DMS79 treated with DMSO at 0.1 percent for 48 hours (cell line): ENCODE measurements around the gene ABCC11.

ENCODE experiments used
- DNase-seq: peaks from one replicate; lab custom pipeline; 2025; lab: John Stamatoyannopoulos, UW

ABCC11 gene

DNA sequence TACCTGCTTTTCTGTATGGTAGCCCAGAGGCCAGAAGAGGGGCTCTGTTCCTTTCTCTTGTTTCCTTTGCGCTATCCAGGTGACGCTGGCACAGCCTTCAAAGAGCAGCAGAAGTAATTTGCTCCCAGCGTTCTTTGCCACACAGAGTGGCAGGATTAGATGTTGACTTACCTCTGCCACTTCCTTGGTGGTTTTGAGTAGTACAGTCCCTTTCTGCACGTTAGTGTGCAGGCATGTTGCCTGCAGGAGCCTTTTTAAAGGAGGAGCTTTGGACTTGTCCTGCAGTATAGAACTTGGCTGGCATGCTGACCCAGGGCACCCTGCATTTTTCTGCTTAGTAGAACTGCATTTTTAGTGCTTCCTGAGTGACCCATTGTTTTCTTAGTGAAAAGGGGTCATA, at the start of gene ABCC11:
ABCC11 (minus strand) TSS at position 229 of the 400 bp plus-strand sequence. CDS start 15,618 bp downstream, outside the sequence.
- DNase-seq, result no peak

- no peak for DNase-seq
Observed at GRCh38 chr16:48295488-48296281, 48.3 kb upstream of the ABCC11 start.

GRCh38 chr16:48294724-48295123, 47.4 kb upstream of the ABCC11 start:
- DNase-seq, result no peak

GRCh38 chr16:48292452-48292851, 45.1 kb upstream of the ABCC11 start:
- DNase-seq, result no peak

GRCh38 chr16:48291754-48292153, 44.4 kb upstream of the ABCC11 start:
- no peak for DNase-seq

DNA sequence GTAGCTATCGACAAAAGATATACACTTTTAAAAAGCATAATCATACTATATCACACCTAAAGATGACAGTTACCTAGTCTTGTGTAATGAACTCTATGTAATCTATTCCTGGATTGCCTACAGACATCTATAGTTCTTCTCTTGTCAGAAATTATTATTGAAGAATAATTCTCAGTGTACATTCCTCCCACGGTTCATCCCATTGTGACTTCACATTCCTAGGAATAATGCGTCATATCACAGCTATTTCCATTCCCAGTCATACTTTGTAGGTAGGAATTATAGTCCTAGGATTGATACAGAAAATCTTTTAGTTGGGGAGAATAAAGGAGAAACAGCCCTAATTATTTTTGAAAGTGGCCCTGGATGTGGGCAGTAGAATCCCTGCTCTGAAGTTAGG, 44.0 kb upstream of the ABCC11 start:
- DNase-seq, result no peak

DNA sequence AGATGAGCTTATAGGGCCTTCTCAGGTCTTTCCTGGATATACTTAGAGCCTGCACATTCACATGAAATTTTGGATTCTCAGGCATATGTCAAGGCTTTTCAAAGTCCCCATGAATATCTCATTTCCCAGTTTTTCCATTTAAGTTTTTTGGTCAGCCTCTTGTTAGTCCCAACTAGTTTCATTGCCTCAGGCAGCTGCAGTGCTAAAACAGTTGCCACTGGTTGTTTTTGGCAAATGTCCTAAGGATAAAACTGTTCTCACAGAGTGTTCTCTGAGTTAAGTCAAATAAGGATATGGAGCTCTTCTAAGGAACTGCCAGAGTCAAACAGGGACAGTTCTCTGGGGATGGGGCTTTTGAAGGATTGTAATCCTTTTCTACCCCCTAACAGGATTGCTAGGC, 39.9 kb upstream of the ABCC11 start:
- DNase-seq, result no peak

- no peak for DNase-seq
Observed at GRCh38 chr16:48284772-48285409, 37.6 kb upstream of the ABCC11 start.

GRCh38 chr16:48282636-48283263, 35.4 kb upstream of the ABCC11 start:
- DNase-seq, result no peak

DNA sequence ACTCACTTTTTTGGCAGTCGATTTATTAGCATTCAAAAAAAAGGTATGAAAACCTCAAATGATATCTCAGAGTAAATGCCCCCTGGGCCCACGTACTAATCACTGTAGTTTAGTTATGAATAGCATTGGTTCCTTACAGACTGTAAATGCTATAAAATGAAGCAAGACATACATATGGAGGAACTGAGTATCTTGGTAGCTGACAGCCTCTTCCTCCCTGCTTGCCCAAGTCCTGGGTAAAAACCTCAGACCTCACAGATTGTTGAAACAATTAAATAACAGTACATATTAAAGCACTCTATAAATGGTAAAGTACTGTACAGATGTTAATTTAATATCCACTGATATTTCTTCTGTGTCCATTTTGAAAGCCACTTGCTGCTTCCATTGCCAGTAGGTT, 33.2 kb upstream of the ABCC11 start:
- DNase-seq, result no peak

DNA sequence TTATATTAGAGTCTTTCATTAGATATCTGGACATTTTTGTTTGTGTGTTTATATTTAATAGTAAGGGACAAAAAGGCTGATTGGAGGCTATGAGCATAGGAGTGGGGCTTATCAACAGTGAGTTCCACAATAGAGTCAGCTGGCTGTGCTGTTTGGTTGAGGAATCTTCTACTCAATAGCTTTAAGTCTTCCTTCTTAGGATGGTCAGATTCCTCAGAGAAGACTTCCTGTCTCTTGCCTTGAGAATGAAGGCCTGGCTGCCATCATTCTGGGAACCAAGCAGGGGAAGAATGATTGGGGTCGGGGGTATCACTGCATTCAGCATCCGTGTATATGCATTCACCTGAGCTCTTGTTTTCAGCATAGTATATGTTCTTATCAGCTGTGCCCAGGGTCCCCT, 31.9 kb upstream of the ABCC11 start:
- DNase-seq, result no peak

DNA sequence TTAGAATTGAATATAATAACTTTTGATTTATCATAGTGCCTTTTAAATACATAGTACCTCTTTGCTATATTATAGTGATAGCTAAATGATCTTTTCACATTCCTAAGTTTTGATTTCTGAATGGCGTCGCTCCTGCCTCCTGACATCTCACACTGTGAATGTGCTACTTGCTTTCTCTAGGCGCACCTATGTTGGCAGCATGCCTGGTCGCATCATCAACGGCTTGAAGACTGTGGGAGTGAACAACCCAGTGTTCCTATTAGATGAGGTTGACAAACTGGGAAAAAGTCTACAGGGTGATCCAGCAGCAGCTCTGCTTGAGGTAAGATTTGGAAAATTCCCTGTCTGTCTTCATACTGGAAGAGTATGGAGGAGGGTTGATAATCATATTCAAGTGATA, 29.8 kb upstream of the ABCC11 start:
- no peak for DNase-seq

DNA sequence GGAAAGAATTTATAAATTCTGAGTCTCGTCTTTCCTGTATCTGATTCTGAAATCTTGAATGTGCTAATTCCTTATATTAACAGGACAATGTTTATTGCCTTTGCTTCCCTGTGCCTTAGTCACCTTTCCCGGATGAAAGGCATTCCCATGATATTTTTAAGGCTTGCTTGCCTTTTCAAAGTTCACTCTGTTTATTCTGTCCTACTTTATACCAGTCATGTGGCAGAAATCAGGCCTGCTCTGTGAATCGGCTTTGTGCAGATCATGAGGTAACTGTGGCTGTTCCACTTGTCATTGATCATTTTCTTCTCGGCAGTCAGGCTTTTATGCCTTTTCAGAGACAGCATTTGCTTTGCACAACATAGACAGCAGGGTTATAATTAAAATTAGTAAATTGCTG, 28.8 kb upstream of the ABCC11 start:
- no peak for DNase-seq

- DNase-seq, result no peak
Observed at GRCh38 chr16:48274476-48274875, 27.1 kb upstream of the ABCC11 start.

DNA sequence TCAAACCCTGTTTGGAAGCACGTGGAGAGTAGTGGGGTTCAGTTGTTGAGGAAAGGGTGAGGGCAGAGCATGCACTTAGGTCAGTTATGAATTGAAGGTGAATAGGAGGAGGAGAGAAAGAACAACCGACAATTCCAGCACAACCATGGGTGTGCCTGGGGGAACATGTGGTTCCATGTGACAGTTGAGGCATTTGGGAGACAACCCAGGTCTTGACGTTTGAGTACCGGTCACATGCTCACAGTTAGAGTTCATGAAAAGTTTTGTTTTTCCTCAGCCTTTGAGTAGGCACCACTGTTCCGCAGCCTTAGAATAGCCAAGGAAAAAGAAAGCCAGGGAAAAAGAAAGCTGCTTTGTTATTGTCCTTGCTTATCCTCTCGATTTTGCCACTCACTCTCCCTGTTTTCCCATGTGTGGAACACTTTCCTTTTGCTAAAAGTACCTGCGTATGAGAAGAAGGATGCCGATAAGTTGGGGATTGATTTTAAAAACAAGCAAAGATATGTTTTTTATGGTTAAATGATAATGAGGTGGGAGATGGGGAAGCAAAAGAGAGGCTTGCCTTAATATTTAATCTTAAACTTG, 25.6 kb upstream of the ABCC11 start:
- DNase-seq, result no peak

DNA sequence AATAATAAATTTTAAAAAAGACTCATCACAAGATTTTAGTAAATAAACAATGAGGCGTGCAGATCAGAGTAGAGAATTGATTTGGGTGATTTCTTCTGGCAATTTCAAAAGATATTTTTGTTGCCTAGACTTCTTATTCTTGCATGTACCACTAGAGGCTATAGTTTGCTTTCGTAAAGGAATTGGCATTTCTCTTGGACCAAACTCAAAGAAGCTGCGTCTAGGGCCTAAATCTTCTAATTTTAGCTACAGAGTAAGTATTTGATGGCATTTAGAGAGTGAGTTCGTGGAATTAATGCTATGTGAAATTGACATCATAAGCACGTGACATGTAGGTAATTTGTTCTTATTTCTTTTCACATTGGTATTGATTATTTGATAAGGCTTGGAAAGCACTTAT, 24.4 kb upstream of the ABCC11 start:
- no peak for DNase-seq

DNA sequence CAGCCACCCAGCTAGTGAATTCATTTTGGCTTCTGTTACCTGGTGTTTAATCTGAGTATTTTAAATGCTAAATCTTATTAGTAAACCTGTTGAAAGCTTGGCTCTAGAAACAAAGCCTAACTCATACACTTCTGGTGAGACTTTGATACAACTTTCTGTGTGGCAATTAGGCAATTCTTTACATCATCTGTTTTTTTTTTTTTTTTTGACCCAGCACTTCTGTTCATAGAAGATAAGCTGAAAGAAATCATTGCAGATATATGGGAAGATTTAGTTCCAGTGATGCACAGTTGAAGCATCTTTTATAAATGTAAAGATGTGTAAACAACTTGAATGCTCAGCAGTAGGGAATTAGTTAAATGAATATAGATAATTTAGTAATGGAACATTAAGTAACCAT, 21.7 kb upstream of the ABCC11 start:
- no peak for DNase-seq

DNA sequence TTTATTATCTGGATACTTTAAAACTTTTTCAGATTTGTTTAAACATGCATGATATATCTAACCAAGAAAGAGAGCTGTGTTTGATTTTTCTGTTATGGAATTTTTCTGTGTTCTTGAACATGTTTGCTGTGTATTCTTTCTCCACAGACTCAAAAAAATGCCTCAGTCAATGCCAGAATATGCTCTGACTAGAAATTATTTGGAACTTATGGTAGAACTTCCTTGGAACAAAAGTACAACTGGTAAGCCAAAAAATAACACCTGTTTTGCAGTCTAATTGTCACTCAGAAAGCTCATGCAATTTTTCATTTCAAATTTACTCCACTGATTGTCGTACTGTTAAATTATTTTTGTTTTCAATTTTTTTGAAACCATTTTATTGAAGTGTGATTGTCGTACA, 15.3 kb upstream of the ABCC11 start:
- no peak for DNase-seq

DNA sequence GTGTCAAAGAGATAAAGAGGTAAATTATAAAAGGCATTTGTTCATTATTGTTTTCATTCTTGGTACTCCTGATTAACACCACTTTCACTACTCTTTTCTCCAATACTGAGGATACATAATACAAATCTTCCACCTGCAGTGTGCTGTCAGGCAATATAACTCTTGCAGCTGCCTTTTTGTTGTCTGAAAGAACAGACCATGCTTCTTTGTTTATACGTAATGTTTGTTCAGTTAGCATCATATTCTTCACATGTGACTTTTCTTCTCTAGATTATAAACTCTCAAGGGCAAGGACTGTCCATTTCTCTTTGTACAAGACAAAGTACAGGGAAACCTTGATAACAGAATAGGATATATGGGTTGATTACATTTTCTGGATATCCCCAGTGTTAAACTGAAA, 14.2 kb upstream of the ABCC11 start:
- DNase-seq, result no peak

- no peak for DNase-seq
Observed at GRCh38 chr16:48256579-48257177, 9.3 kb upstream of the ABCC11 start.

GRCh38 chr16:48252013-48252412, 4.7 kb upstream of the ABCC11 start:
- DNase-seq, result no peak

DNA sequence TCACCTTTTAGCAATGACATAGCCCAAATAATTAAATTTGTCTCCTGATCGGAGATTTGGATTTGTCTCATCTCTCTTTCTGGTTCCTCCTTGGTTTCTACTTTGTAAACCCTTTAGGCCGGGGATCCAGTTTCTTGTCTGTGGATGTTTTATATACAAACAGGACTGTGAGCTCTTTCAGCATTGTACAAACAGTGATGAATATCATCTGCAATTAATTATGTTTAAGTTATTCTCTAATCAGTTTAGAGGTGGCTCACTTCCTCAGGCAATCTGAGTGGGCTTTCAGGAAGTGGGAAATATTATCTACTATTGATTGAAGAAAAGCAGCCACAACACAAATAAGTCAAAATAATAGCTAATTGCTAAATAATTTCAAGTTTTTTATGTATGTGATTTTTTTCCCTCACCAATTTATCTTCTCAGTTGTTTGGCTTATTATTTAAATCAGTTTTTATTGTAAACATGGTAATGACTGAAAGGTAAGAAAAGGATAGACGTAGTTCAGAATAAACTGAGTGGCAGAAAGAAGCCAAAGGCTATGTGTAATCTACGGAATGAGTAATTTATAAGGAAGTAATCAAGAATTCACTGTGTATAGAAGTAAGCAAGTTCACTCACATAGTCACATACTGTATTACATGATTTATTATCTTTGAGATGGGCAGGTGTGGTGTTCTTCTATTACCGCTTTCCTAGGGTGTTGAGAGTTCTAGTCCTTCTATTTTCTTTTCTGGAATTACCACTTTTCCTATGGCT, 3.4 kb upstream of the ABCC11 start:
- DNase-seq, result no peak
